Natural killer cell (primary cell): ENCODE data around the gene NRXN3. TPM values are rescaled to one million over a fixed set of nuclear protein-coding genes. Genes with fewer than 3 reads are reported as not detected.

Experiments used
- ATAC-seq, 3 donors: fragments of 150-1000 bp in 2 of 3; fragments of 200-7000 bp in 1 of 3; cut with Tn5 transposase; 1 replicate in 1 of 3; 2 replicates in 2 of 3; pipeline ENCODE4 v1.10.0; 2021; ENCODE audit warnings: mild to moderate bottlenecking in 2 of 3, moderate library complexity in 2 of 3
- DNase-seq, 2 donors: peaks; one replicate each; pipeline versions ENCODE4 v3.0.0 to v3.0.0-alpha.2; 2013 to 2021; ENCODE audit warnings: mixed read lengths in 1 of 2
- H3K27ac ChIP-seq: one replicate; pipeline ENCODE4 v1.5.1; 2013; ENCODE audit warnings: mild to moderate bottlenecking, low read length
- H3K27me3 ChIP-seq: one replicate; pipeline ENCODE4 v1.6.1; 2013; ENCODE audit warnings: low read length; ENCODE audit not compliant: control insufficient read depth, insufficient read depth
- H3K36me3 ChIP-seq: one replicate; pipeline ENCODE4 v1.6.1; 2013; ENCODE audit warnings: low read length; ENCODE audit not compliant: control insufficient read depth, insufficient read depth
- H3K4me1 ChIP-seq: one replicate; pipeline ENCODE4 v1.6.1; 2013; ENCODE audit warnings: low read length; ENCODE audit not compliant: control insufficient read depth, insufficient read depth
- H3K4me3 ChIP-seq: one replicate; pipeline ENCODE4 v1.5.1; 2013; ENCODE audit warnings: low read length
- H3K9me3 ChIP-seq: one replicate; pipeline ENCODE4 v1.6.1; 2013; ENCODE audit warnings: low read length; ENCODE audit not compliant: control insufficient read depth, insufficient read depth
- H3K27ac Mint-ChIP-seq, 2 donors: one replicate each; pipeline ENCODE4 v1.8.0; 2022; ENCODE audit warnings: mild to moderate bottlenecking in 2 of 2, mixed read lengths in 2 of 2, moderate library complexity in 1 of 2
- H3K27me3 Mint-ChIP-seq, 2 donors: one replicate each; pipeline ENCODE4 v1.8.0; 2022; ENCODE audit warnings: low read depth in 2 of 2, mixed read lengths in 2 of 2
- H3K36me3 Mint-ChIP-seq: one replicate; pipeline ENCODE4 v1.8.0; 2022; ENCODE audit warnings: mixed read lengths
- H3K4me1 Mint-ChIP-seq, 2 donors: one replicate each; pipeline ENCODE4 v1.8.0; 2022; ENCODE audit warnings: mixed read lengths in 2 of 2
- H3K4me3 Mint-ChIP-seq: one replicate; pipeline ENCODE4 v1.8.0; 2022; ENCODE audit warnings: mild to moderate bottlenecking, moderate library complexity, mixed read lengths
- H3K9me3 Mint-ChIP-seq, 2 donors: one replicate each; pipeline ENCODE4 v1.8.0; 2022; ENCODE audit warnings: mixed read lengths in 2 of 2
- WGBS: methylation state at CpG from one replicate; pipeline ENCODE4 v1.1.7; 2013; ENCODE audit warnings: missing lambda C conversion rate; ENCODE audit not compliant: insufficient coverage; 5-methylcytosine and 5-hydroxymethylcytosine counted together
- intact Hi-C: fragments of 100-400 bp; cut with micrococcal nuclease; formaldehyde crosslinking; loops from one replicate; pipeline ENCODE4 v1.14.2; 2022
- total RNA-seq, 4 donors: library from RNA; stranded (reverse); fragments of 120-200 nt in 1 of 4; gene quantifications; one replicate each; pipeline versions ENCODE4 v1.2.3 to v1.2.4, GENCODE V29; 2013 to 2022
- TF ChIP-seq, protein P1 (sequence below): fragments of 200-600 bp; IDR thresholded peaks from one replicate; pipeline ENCODE4 v1.8.0; 2022; ENCODE audit warnings: antibody characterized with exemption

Gene NRXN3
- total RNA-seq, 3 donors from 2014 or later (not counting 1 experiment from before 2014, with no cell fraction given), result not detected

DNA sequence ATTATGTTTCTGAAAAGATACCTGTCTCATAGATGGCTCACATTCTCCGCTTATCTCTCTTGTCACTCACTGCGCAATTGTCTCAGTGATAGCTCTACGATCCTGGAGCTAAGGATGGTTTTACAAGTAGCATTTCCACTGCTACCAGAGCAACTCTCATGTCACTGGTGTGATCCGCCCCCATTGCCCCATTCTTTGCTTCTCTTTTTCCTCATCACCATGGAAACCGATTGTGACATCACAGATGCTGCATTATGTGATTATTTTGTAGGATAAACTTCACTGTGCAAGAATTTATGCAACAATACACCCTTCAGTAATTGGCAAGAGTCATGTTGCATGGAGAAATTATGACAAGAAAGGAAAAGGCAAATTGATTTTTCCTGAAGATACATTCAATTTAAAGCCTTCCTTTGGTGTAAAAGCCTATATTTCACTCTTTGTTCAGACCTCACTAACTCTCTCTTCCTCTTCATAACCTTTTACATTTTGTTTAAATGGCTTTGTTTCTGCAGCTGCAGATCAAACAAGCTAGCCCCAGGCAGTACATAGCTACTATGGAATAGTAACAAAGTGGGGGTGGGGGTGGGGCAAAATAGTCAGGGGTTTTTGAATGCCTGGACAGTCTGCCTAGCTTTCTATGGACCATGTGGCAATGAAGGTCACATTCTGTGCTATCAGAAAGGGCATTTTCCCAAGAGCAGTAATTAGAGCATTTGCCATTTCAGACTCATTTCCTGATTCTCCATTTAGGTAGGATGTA, 539.8 kb downstream of the NRXN3 start:
- intact Hi-C loops, result no loop called here
- Histone ChIP-seq H3K27me3 (no peaks in the 10 kb centered on the region), H3K9me3 (no peaks in the 10 kb centered on the region), H3K27ac (no peak overlapping the region), H3K4me1 (no peaks in the 10 kb centered on the region), H3K36me3 (no peaks in the 10 kb centered on the region), H3K4me3 (no peak overlapping the region)
- Mint-ChIP-seq H3K27ac (no peak overlapping the region), H3K36me3 (no peaks in the 10 kb centered on the region), H3K27me3 (no peaks in the 10 kb centered on the region), H3K4me1 (no peaks in the 10 kb centered on the region), H3K9me3 (peaks cover 5% of the 10 kb centered on the region in 2 donors), H3K4me3 (no peak overlapping the region)
- 86% methylated on average over 4 of the region's 5 CpGs for WGBS
- TF ChIP-seq, protein P1, sequence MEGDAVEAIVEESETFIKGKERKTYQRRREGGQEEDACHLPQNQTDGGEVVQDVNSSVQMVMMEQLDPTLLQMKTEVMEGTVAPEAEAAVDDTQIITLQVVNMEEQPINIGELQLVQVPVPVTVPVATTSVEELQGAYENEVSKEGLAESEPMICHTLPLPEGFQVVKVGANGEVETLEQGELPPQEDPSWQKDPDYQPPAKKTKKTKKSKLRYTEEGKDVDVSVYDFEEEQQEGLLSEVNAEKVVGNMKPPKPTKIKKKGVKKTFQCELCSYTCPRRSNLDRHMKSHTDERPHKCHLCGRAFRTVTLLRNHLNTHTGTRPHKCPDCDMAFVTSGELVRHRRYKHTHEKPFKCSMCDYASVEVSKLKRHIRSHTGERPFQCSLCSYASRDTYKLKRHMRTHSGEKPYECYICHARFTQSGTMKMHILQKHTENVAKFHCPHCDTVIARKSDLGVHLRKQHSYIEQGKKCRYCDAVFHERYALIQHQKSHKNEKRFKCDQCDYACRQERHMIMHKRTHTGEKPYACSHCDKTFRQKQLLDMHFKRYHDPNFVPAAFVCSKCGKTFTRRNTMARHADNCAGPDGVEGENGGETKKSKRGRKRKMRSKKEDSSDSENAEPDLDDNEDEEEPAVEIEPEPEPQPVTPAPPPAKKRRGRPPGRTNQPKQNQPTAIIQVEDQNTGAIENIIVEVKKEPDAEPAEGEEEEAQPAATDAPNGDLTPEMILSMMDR, result no peak
- DNase-seq, result no peak
- ATAC-seq, result no peak

DNA sequence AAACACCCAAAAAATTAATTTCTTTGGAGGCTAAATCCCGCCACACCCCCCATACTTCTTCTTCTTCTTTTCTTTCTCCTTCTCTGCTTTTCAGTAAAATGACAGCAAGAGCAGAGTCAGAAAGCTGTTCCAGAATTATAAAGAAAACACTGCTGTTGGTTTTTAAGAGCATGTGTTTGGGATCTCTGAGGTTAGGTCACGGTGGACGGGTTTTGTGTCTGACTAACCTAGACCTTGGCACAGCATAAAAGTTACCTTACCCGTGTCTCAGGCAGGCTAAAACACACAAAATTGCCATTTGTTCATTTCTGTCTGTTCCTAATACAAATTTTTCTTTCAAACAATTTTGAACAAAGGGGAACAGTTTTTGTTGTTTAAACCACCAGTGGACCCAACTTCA, 540.8 kb downstream of the NRXN3 start:
- H3K27me3 ChIP-seq, result no peaks in the 10 kb centered on the region
- no peaks in the 10 kb centered on the region for H3K9me3 ChIP-seq
- DNase-seq, result no peak
- no peak overlapping the region for H3K27ac ChIP-seq
- Mint-ChIP-seq H3K9me3 (peaks cover 3 to 5% of the 10 kb centered on the region in 2 donors), H3K4me1 (no peaks in the 10 kb centered on the region), H3K27ac (no peak overlapping the region), H3K4me3 (no peak overlapping the region), H3K36me3 (no peaks in the 10 kb centered on the region), H3K27me3 (no peaks in the 10 kb centered on the region)
- no peak for ATAC-seq
- intact Hi-C loops, result no loop called here
- TF ChIP-seq, protein P1, result no peak
- H3K4me3 ChIP-seq, result no peak overlapping the region
- no peaks in the 10 kb centered on the region for H3K36me3 ChIP-seq
- WGBS, result 79% methylated on average over 4 of the region's 4 CpGs
- no peaks in the 10 kb centered on the region for H3K4me1 ChIP-seq

DNA sequence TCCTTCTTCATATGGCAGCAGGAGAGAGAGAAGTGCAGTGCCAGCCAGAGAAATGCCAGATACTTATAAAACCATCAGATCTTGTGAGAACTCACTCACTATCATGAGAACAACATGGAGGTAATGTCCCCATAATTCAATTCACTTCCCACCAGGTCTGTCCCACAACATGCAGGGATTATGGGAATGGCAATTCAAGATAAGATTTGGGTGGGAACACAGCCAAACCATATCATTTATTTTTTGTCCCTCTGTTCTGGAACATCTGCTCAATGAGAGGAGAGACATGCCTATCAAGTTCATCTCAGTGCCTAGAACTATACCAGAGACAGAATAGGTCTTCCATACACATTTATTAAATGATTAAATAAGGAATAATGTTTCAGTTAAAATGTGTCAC, 543.5 kb downstream of the NRXN3 start:
- TF ChIP-seq, protein P1, result no peak
- Mint-ChIP-seq H3K9me3 (peaks cover 3 to 5% of the 10 kb centered on the region in 2 donors), H3K27me3 (no peaks in the 10 kb centered on the region), H3K4me1 (no peaks in the 10 kb centered on the region), H3K4me3 (no peak overlapping the region), H3K27ac (no peak overlapping the region), H3K36me3 (no peaks in the 10 kb centered on the region)
- no peaks in the 10 kb centered on the region for H3K9me3 ChIP-seq
- DNase-seq (no peak), ATAC-seq (no peak)
- H3K4me3 ChIP-seq, result no peak overlapping the region
- no peak overlapping the region for H3K27ac ChIP-seq
- intact Hi-C loops, result no loop called here
- no peaks in the 10 kb centered on the region for H3K4me1 ChIP-seq
- H3K27me3 ChIP-seq, result no peaks in the 10 kb centered on the region
- H3K36me3 ChIP-seq, result no peaks in the 10 kb centered on the region

DNA sequence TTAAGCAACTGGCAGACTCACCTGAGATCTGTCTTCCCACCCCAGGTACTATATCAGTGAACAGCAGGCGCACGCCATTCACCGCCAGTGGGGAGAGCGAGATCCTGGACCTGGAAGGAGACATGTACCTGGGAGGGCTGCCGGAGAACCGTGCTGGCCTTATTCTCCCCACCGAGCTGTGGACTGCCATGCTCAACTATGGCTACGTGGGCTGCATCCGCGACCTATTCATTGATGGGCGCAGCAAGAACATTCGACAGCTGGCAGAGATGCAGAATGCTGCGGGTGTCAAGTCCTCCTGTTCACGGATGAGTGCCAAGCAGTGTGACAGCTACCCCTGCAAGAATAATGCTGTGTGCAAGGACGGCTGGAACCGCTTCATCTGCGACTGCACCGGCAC, 544.5 kb downstream of the NRXN3 start:
- TF ChIP-seq, protein P1, result no peak
- no peak for ATAC-seq
- WGBS, result 93% methylated on average over 18 of the region's 18 CpGs
- no peaks in the 10 kb centered on the region for H3K4me1 ChIP-seq
- H3K4me1 Mint-ChIP-seq, result no peaks in the 10 kb centered on the region
- no peak overlapping the region for H3K27ac Mint-ChIP-seq
- H3K4me3 ChIP-seq, result no peak overlapping the region
- H3K27ac ChIP-seq, result no peak overlapping the region
- no peak overlapping the region for H3K4me3 Mint-ChIP-seq
- H3K36me3 Mint-ChIP-seq, result no peaks in the 10 kb centered on the region
- H3K9me3 Mint-ChIP-seq, result peaks cover 1 to 4% of the 10 kb centered on the region in 2 donors
- no peak for DNase-seq
- H3K27me3 Mint-ChIP-seq, result no peaks in the 10 kb centered on the region
- intact Hi-C loops, result no loop called here
- no peaks in the 10 kb centered on the region for H3K9me3 ChIP-seq
- no peaks in the 10 kb centered on the region for H3K27me3 ChIP-seq
- H3K36me3 ChIP-seq, result no peaks in the 10 kb centered on the region
